PFSK-1 (cell line): ENCODE data around the gene MAT2A.

Experiments used
- REST ChIP-seq, 2 experiments: IDR thresholded peaks; 2 replicates each; pipeline versions ENCODE4 v1.6.1 to v1.8.0; 2011 to 2012; ENCODE audit warnings: low read depth in 2 of 2, low read length in 2 of 2, control low read depth in 1 of 2, inconsistent platforms in 1 of 2, mild to moderate bottlenecking in 1 of 2, moderate library complexity in 1 of 2; ENCODE audit not compliant: insufficient read depth in 1 of 2
- SIN3A ChIP-seq: IDR thresholded peaks from 2 replicates; pipeline ENCODE4 v1.6.1; 2012; ENCODE audit warnings: mild to moderate bottlenecking, low read length, moderate library complexity, borderline replicate concordance; ENCODE audit not compliant: insufficient read depth
- TAF1 ChIP-seq: IDR thresholded peaks from 2 replicates; pipeline ENCODE4 v1.6.1; 2012; ENCODE audit warnings: low read length, control low read depth, borderline replicate concordance; ENCODE audit not compliant: insufficient read depth

DNA sequence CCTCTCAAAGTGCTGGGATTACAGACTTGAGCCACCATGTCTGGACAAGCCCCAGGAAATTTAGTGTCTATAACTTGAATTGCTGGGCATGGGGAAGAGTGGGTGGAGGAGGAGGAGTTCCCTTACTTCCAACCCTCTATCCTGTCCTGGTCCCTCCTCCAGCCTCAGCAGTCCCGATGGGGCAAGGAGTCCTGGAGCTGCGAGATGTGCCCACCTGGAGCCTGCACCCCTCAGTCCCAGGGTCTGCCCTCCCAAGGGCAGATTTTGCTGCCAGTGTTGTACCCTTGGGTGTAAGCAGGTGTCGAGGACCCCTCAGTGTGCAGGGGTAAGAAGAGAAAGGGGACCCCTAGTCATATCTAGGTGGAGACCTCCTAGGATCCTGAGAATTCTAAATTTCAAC lies 41.2 kb downstream of the MAT2A start:
- TF ChIP-seq SIN3A (no peak), TAF1 (no peak), REST (IDR thresholded peaks at IDR 0.05; ENCODE audit: insufficient read depth in 1 of 2, low read depth in 2 of 2, low read length in 2 of 2) (no peak)
